HG03521 (cell line): Measurements from ENCODE around the gene INTS12.

Experiments used
- ATAC-seq: cut with Tn5 transposase; IDR thresholded peaks from one replicate; pipeline ENCODE4 v1.9.1; 2021; ENCODE audit warnings: mild to moderate bottlenecking, moderate library complexity; ENCODE audit not compliant: unreplicated experiment

INTS12 gene

GRCh38 chr4:105686571-105686970 lies 21.9 kb downstream of the INTS12 start:
- peak; percentile 73 for ATAC-seq

- no peak for ATAC-seq
Measured at GRCh38 chr4:105683038-105683437, 25.5 kb downstream of the INTS12 start.

DNA sequence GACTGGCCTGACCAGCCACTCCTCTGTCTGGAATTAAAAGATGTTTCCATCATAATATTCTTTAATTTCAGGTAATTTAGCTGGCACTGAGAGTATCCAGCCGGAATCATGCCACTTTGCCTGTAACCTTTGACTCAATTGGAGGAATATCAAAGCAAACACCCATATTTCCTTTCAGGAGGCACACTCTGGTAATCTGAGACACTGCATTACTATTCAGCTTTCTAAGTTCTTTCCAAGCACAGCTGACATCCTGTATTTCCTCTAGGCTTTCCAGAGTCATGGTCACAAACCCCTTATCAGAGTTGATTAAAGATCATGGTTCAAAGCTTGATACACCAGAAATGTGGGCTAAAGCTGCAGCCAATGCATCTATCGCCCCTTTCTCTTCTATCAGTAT lies 29.3 kb downstream of the INTS12 start:
- no peak for ATAC-seq

- ATAC-seq = no peak
Measured at GRCh38 chr4:105677709-105678108, 30.8 kb downstream of the INTS12 start.

DNA sequence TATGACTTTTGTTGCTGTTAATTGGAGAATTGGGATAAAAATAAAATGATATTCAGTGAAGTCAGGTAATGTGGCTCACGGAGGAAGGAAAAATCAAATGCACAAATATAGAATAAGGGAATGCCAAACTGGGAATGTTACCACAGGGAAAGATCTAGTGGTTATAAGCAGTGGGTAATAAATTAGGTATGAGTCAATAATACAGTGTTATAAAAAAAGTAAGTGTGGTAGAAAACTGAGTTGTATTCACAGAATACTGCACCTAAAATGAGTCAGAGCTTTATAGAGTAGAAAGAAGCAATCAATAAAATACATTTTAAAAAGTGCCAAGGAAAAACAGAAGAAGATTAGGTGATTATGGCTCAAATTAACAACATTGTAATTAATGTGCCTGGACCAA lies 34.5 kb downstream of the INTS12 start:
- no peak for ATAC-seq

- ATAC-seq = no peak
Measured at GRCh38 chr4:105671301-105671700, 37.2 kb downstream of the INTS12 start.

DNA sequence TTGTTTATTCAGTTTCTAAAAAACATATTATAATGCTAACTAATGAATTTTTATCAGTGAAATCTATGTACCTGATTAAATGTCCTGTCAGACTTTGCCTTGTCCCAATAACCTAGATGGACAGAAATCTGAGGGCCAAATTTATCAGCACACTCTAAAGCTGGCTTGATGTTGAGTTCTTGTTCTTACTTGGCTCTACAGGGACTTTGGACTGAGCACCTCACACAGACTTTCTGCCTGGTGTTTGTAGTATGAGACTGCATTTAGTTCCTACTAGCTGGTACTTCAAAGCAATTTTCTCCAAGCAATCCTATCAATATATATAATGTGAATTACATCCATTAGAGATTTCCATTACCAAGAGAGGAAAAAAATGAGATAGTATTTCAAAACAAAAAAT lies 37.8 kb downstream of the INTS12 start:
- no peak for ATAC-seq

- no peak for ATAC-seq
Measured at GRCh38 chr4:105666693-105667092, 41.8 kb downstream of the INTS12 start.

GRCh38 chr4:105662935-105663675 lies 45.4 kb downstream of the INTS12 start:
- no peak for ATAC-seq

DNA sequence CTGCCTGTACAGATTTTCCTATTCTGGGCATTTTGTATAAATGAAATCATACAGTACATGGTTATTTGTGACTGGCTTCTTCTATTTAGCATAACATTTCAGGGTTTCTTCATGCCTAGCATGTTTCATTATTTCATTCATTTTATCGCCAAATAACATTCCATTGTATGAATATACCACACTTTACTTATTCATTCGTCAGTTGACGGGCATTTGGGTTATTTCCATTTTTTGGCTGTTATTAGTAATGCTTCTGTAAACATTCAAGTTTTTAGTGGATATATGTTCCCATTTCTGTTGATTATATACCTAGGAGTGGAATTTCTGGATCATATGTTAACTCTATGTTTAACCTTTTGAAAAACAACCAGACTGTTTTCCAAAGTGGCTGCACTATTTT lies 47.5 kb downstream of the INTS12 start:
- ATAC-seq = no peak

DNA sequence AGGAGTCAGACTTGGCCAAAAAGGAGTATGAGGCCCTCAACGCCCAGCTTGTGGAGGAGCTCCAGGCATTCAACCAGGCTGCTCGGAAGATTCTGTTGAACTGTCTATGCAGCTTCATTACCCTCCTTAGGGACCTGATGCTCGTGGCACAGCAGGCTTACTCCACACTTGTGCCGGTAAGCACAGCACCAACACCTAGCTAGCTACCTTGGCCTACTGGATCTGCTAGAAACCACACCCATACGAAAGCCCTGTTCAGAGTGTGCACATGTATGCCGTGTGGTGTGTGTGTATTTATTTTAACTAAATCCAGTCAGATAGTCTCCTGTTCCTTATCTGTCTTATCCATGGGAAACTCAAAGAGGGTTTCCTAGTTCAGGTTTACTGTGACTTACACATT lies 49.3 kb downstream of the INTS12 start:
- ATAC-seq = no peak

DNA sequence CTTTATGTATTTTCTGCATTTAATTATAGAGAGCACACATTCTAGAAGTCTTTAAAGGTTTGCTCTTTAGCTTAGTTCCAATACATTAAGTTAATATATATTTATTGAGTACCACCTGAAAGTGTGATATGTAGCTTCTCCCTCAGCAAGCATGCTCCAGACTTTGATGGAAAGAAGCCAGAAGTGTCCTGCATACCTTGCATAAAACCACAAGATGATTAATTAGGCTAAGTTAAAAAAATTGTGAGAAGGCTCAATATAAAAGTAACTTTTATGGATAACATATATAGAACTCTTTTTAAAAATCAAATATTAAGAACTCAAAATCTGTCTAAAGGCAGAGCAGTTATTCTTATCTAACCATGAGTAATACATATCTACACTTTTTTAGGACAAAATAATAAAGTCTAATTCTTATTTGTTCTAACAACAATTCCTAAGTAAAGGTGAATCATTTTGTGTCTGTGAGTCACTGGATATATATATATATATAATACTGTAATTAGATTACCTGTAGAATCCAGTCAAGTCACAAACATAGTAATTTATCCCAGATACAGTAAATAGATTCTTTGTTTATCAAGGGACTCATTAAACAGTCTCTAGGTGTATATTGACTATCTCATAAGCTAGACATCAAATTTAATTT lies 51.2 kb downstream of the INTS12 start:
- ATAC-seq = no peak

- ATAC-seq = no peak
Measured at GRCh38 chr4:105652286-105652888, 56.1 kb downstream of the INTS12 start.

- ATAC-seq = no peak
Measured at GRCh38 chr4:105651884-105652283, 56.6 kb downstream of the INTS12 start.

DNA sequence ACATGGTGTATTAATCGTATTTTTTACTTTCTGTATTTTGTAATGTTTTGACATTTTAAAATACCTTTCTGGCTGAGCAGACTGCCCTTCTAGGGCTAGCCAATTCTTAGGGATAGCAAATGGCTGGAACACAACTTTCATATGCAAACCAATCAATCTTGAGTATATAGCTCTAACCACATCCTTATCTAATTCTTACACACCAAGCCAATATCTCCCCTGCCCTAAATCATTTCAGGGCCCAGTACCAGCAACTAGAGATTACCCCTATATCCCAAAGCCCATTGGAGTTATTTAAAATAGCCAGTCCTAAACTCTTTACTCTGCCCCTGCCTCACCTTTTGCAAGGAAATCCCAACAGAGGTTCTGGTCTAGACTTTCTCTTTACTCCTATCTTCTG lies 58.3 kb downstream of the INTS12 start:
- no peak for ATAC-seq

DNA sequence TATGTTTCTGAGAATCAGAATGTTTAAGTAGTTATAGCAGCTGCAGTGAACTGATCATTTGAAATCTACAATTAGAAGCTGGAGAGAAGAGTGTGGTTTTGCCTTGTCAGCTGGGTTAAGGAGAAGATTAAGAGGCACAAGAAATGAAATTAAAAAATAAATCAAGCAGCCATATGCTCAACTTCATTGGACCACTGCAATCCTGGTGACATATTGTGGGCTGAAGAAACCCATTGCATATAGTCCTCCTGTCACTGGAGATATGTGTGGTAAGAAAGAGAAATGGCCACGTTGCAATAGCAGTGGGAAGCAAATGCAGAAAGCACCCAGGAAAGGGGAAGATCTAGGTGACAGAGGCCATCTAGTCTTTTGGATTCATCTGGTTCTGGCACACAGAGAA lies 63.0 kb downstream of the INTS12 start:
- ATAC-seq = no peak

DNA sequence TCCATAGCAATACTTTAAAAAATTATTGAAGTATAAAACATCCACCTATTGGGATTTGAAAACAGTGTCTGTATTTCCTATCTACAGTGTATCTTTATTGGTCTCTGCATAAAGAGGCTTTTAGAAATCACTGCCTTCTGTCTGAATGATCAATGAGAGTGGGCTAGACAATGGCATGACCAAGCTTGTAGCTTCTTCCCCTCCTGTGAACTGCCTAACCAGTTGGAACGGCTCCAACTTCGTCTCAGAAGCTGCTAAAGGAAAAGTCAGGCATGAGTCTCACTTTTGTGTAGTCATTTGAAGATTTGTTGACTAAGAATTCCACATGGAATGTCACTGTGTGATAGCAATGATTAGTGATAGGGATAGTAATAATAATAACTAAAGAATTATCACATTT lies 64.2 kb downstream of the INTS12 start:
- ATAC-seq = no peak

DNA sequence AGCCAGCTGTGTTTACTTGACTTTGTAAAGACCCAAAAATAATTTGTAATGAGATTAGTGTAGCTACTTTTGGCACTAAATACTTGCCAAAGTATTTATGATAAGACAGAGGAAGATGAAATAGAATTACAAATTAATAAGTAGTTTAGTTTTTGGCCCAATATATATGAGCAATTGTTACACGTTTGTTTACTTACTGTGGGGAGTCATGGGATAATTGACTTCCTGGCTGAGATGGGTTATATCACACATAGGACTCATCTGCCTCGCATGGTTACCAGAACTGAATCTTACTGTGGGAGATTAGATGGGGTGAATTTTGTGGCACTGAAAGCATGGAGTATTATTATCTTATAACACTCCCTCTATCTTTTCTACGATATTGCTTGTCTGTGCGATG lies 66.6 kb downstream of the INTS12 start:
- no peak for ATAC-seq

DNA sequence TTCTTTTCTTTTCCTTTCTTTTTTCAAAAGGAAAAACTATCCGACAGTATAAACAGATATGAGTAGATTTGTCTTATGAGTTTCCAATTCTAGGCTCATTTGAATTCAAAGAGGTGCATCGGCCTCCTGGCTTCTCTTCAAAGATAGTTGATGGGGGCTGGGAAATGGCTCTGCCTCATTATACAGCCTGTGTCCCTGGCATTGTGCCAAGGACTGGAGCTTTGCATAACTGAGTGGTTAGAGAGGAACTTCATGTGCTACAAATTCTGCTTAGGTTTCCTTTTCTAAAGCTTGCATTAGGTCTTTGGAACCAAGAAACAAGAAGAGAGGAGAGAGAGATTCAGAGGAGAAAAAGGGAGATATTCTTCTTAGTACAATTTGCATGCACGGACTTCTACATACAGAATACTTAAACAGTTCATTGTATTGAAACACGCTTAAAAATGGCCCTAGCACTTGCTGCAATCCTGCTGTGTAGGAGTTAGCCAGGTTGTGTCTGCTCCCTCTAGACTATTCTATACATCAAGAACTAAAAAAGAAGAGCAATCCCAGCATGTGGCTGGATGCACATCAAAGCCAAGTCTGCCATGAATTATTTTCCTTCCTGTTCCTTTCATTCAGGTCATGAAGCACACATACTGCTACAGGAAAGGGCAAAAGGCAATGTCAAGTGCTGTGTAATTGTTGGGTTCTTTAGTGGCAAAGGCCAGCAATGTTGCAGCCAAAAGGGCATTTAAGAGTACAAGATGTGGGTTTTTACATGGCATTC lies 70.9 kb downstream of the INTS12 start:
- peak; percentile 72 for ATAC-seq

GRCh38 chr4:105634402-105635080 lies 73.9 kb downstream of the INTS12 start:
- ATAC-seq = no peak

GRCh38 chr4:105633241-105633640 lies 75.2 kb downstream of the INTS12 start:
- no peak for ATAC-seq
